PC-9 (cell line): ENCODE measurements around the gene RHOBTB1. TPM values are rescaled to one million over a fixed set of nuclear protein-coding genes. Genes with fewer than 3 reads are reported as not detected.
A peak's percentile ranks its signal among the peaks of the same experiment; 100 is the strongest.

Experiments
- Bru-seq: library from RNA; stranded (reverse); fragments of 400-500 nt; gene quantifications from one replicate; lab custom pipeline; 2021; lab: Mats Ljungman, UMichigan
- BruChase-seq, 2 experiments: library from RNA; stranded (reverse); fragments of 400-500 nt; gene quantifications; one replicate each; lab custom pipeline; 2021; lab: Mats Ljungman, UMichigan
- BruUV-seq: library from RNA; stranded (reverse); fragments of 400-500 nt; replicated peaks from 2 replicates; lab custom pipeline; 2021; lab: Mats Ljungman, UMichigan
- CTCF ChIA-PET: fragments of 300-600 bp; sonication (Branson Sonifier 250); formaldehyde crosslinking; loops from one replicate; lab custom pipeline; 2022; ENCODE audit warnings: antibody characterized with exemption; lab: Charles Lee
- POLR2A ChIA-PET: fragments of 300-600 bp; sonication (Branson Sonifier 250); formaldehyde crosslinking; loops from one replicate; lab custom pipeline; 2022; ENCODE audit warnings: antibody characterized with exemption; ENCODE audit not compliant: unreplicated experiment; lab: Charles Lee
- DNase-seq, 2 experiments: peaks; one replicate each; pipeline versions ENCODE4 v3.0.0 to v3.0.0-alpha.2; 2015 to 2022; ENCODE audit warnings: mixed read lengths in 1 of 2
- H2AFZ ChIP-seq: fragments of 200-600 bp; sonication (generic); 2 replicates; pipeline ENCODE4 v1.8.1; 2017; ENCODE audit warnings: antibody characterized with exemption
- H3F3A ChIP-seq: fragments of 200-600 bp; sonication (generic); 2 replicates; pipeline ENCODE4 v1.8.1; 2017; ENCODE audit warnings: antibody characterized with exemption, mild to moderate bottlenecking, low read depth; ENCODE audit not compliant: insufficient read depth
- H3K27ac ChIP-seq: fragments of 200-600 bp; sonication (generic); 2 replicates; pipeline ENCODE4 v1.6.1; 2016; ENCODE audit warnings: mixed run types
- H3K27me3 ChIP-seq: fragments of 200-600 bp; sonication (generic); 2 replicates; pipeline ENCODE4 v1.6.1; 2016; ENCODE audit warnings: low read depth, mixed run types; ENCODE audit not compliant: insufficient read depth
- H3K36me3 ChIP-seq: fragments of 200-600 bp; sonication (generic); 2 replicates; pipeline ENCODE4 v1.6.1; 2016; ENCODE audit warnings: low read depth, mixed run types
- H3K4me1 ChIP-seq: fragments of 200-600 bp; sonication (generic); replicated peaks from 2 replicates; pipeline ENCODE4 v1.6.1; 2016; ENCODE audit warnings: mixed run types; ENCODE audit not compliant: insufficient read depth
- H3K4me2 ChIP-seq: fragments of 200-600 bp; sonication (generic); 2 replicates; pipeline ENCODE4 v1.6.1; 2017; ENCODE audit warnings: mixed run types
- H3K4me3 ChIP-seq: fragments of 200-600 bp; sonication (generic); 2 replicates; pipeline ENCODE4 v1.6.1; 2016; ENCODE audit warnings: mixed run types
- H3K79me2 ChIP-seq: fragments of 200-600 bp; sonication (generic); 2 replicates; pipeline ENCODE4 v1.6.1; 2017; ENCODE audit warnings: low read depth, mixed run types
- H3K9me2 ChIP-seq: fragments of 200-600 bp; sonication (generic); 2 replicates; pipeline ENCODE4 v1.8.1; 2017; ENCODE audit warnings: mild to moderate bottlenecking; ENCODE audit not compliant: insufficient read depth
- H3K9me3 ChIP-seq: fragments of 200-600 bp; sonication (generic); 2 replicates; pipeline ENCODE4 v1.8.1; 2016; ENCODE audit warnings: low read depth; ENCODE audit not compliant: insufficient read depth
- H4K20me1 ChIP-seq: fragments of 200-600 bp; sonication (generic); 2 replicates; pipeline ENCODE4 v1.8.1; 2017; ENCODE audit not compliant: insufficient read depth
- CTCF ChIP-seq: fragments of 200-600 bp; sonication (generic); conservative IDR thresholded peaks from 2 replicates; pipeline ENCODE4 v1.6.1; 2017; ENCODE audit warnings: mixed run types, antibody characterized with exemption, mild to moderate bottlenecking, moderate library complexity
- EZH2 ChIP-seq: fragments of 200-600 bp; sonication (generic); IDR thresholded peaks from 2 replicates; pipeline ENCODE4 v1.8.0; 2017; ENCODE audit warnings: antibody characterized with exemption, low read depth
- intact Hi-C: fragments of 100-400 bp; cut with micrococcal nuclease; formaldehyde crosslinking; loops from one replicate; pipeline ENCODE4 v1.10.0; 2022; ENCODE audit not compliant: unreplicated experiment
- long read RNA-seq: library from polyadenylated mRNA; stranded (forward); transcript quantifications from one replicate; pipeline ENCODE4 v2.0.0, GENCODE V29; 2022
- total RNA-seq: library from RNA; stranded (reverse); gene quantifications from 2 replicates; pipeline ENCODE4 v1.2.3, GENCODE V29; 2021

The RHOBTB1 gene
- total RNA-seq (5.2 and 7.8 TPM in 2 replicates), Bru-seq, nascent RNA (percentile 45 among the genes with signal in this experiment), BruChase-seq, experiment 1, labeled RNA remaining after a 2-hour chase (percentile 42 among the genes with signal in this experiment), BruChase-seq, experiment 2, labeled RNA remaining after a 6-hour chase (percentile 31 among the genes with signal in this experiment)
- long read RNA-seq, full-length matches to known transcripts, result 3 of 6 reads
- long read RNA-seq, partial matches to known transcripts, result 0 of 6 reads
- long read RNA-seq, other reads (novel, unspliced or antisense), result 3 of 6 reads

- POLR2A ChIA-PET, result no interaction called here
- peak; percentile 62 to 77 for DNase-seq
- peak within 1 kb of the TSS; percentile 95 for H3K4me3 ChIP-seq
- peaks cover 12% of the 10 kb centered on the region for H3K4me1 ChIP-seq
- CTCF ChIA-PET, result interaction anchor here (0.6 to 1.0 kb wide), 2 partner anchors 20 to 953 kb away, joined by 3 read pairs; no protein-coding TSS in a partner anchor
- 0 out of 2 replicates have a peak, but pooled peaks cover 3% of the 10 kb centered on the region for H3K79me2 ChIP-seq
- BruUV-seq, result TSS peak; percentile 85
- peak within 1 kb of the TSS; percentile 95 for H3K4me2 ChIP-seq
- no peaks in the 10 kb centered on the region for H3K36me3 ChIP-seq
- H3K27ac ChIP-seq, result peak within 1 kb of the TSS; percentile 73
- no peaks in the 10 kb centered on the region for H3K27me3 ChIP-seq
- H4K20me1 ChIP-seq, result no peaks in the 10 kb centered on the region
- H3F3A ChIP-seq, result no peaks in the 10 kb centered on the region
- no peak for TF ChIP-seq CTCF
- TF ChIP-seq EZH2, result no peak
- no peaks in the 10 kb centered on the region for H3K9me3 ChIP-seq
- intact Hi-C loops, result loop anchor here (1.0 kb wide), 2 partner anchors 12 to 19 kb away; no protein-coding TSS in a partner anchor
- H2AFZ ChIP-seq, result peak within 1 kb of the TSS; percentile 99
- no peaks in the 10 kb centered on the region for H3K9me2 ChIP-seq
These were observed at the start of gene RHOBTB1 for GRCh38 chr10:60944058-60944909. TSS of gene RHOBTB1 (minus strand) at chr10:60944185. CDS start at chr10:60911542, 32,643 bp downstream.

- ChIA-PET CTCF (interaction anchor here (0.5 kb wide), 1 partner anchor 50 kb away, joined by 5 read pairs; no protein-coding TSS in a partner anchor), POLR2A (no interaction called here)
- no peaks in the 10 kb centered on the region for H3K9me3 ChIP-seq
- DNase-seq, result no peak
- H4K20me1 ChIP-seq, result no peaks in the 10 kb centered on the region
- H3K36me3 ChIP-seq, result no peaks in the 10 kb centered on the region
- no peaks in the 10 kb centered on the region for H3F3A ChIP-seq
- no peak overlapping the region for H3K27ac ChIP-seq
- no peak overlapping the region for H2AFZ ChIP-seq
- TF ChIP-seq CTCF (no peak), EZH2 (no peak)
- no peaks in the 10 kb centered on the region for H3K27me3 ChIP-seq
- BruUV-seq, result no TSS peak
- no peak overlapping the region for H3K4me3 ChIP-seq
- no peaks in the 10 kb centered on the region for H3K9me2 ChIP-seq
- intact Hi-C loops, result no loop called here
- no peaks in the 10 kb centered on the region for H3K4me1 ChIP-seq
- no peak overlapping the region for H3K4me2 ChIP-seq
- no peaks in the 10 kb centered on the region for H3K79me2 ChIP-seq
These were observed 48.7 kb upstream of the RHOBTB1 start for GRCh38 chr10:60992636-60993035.

GRCh38 chr10:60990663-60991062 is 46.7 kb upstream of the RHOBTB1 start:
- no peaks in the 10 kb centered on the region for H3K9me3 ChIP-seq
- H3K27me3 ChIP-seq, result no peaks in the 10 kb centered on the region
- POLR2A ChIA-PET, result no interaction called here
- H2AFZ ChIP-seq, result no peak overlapping the region
- intact Hi-C loops, result no loop called here
- no peaks in the 10 kb centered on the region for H4K20me1 ChIP-seq
- H3K79me2 ChIP-seq, result no peaks in the 10 kb centered on the region
- H3F3A ChIP-seq, result no peaks in the 10 kb centered on the region
- TF ChIP-seq EZH2 (no peak), CTCF (no peak)
- DNase-seq, result no peak
- no peak overlapping the region for H3K27ac ChIP-seq
- no peaks in the 10 kb centered on the region for H3K9me2 ChIP-seq
- no TSS peak for BruUV-seq
- CTCF ChIA-PET, result no interaction called here
- no peak overlapping the region for H3K4me2 ChIP-seq
- H3K4me3 ChIP-seq, result no peak overlapping the region
- no peaks in the 10 kb centered on the region for H3K36me3 ChIP-seq
- no peaks in the 10 kb centered on the region for H3K4me1 ChIP-seq
